Measurements from ENCODE around the gene VIL1.
A peak's percentile ranks its signal among the peaks of the same experiment; 100 is the strongest.

The VIL1 gene

DNA sequence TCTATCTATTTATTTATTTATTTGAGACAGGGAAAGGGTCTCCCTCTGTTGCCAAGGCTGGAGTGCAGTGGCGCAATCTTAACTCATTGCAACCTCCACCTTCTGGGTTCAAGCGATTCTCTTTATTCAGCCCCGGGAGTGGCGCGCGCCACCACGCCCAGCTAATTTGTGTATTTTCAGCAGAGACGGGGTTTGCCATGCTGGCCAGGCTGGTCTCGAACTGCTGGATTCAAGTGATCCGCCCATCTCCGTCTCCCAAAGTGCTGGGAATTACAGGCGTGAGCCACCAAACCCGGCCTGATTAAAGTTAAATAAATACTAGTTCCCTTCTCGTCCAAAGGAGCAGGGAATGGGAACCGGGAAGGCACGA lies 23.5 kb upstream of the VIL1 start:
- no peak for DNase-seq

DNA sequence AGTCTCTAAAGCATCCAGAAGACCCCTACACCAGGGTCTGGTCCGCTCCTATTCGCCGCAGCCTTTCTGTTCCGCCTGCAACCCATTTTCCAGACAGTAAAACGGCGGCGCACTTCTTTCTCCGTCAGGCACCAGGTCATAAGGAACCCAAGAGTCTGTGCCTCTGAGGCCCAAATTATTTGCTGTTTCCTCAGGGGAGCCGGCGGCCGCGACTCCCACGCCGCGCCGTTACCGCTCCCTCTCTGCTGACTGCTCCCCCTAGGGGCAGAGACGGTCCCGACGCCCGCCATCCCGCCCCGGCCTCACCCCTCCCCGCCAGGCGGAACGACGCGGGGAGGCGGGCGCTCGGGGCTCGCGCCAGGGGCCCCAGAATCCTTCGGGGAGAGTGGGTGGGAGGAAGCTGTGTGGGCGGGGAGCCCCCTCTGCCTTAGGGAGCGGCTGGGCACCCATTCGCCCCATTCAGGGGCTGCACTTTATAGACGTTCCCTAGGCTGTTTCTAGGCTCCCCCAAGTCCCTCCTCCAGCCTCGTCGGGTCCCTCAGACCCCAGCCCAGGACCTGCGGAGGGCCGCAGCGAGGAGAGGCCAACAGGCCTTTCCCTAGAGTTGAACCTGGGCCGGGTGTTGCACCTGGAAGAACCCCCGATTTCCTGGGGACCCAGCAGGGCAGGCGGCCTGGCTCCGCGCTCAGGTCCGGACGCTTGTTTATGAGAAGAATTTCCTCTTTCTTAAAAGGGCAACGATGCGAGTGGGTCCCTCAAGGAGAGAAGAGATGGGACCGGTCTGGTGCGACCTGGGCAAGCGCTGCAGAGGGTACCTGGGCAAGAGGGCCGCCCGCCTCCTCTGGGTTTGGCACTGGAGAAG lies 22.9 kb upstream of the VIL1 start:
- DNase-seq = peak; percentile 96

DNA sequence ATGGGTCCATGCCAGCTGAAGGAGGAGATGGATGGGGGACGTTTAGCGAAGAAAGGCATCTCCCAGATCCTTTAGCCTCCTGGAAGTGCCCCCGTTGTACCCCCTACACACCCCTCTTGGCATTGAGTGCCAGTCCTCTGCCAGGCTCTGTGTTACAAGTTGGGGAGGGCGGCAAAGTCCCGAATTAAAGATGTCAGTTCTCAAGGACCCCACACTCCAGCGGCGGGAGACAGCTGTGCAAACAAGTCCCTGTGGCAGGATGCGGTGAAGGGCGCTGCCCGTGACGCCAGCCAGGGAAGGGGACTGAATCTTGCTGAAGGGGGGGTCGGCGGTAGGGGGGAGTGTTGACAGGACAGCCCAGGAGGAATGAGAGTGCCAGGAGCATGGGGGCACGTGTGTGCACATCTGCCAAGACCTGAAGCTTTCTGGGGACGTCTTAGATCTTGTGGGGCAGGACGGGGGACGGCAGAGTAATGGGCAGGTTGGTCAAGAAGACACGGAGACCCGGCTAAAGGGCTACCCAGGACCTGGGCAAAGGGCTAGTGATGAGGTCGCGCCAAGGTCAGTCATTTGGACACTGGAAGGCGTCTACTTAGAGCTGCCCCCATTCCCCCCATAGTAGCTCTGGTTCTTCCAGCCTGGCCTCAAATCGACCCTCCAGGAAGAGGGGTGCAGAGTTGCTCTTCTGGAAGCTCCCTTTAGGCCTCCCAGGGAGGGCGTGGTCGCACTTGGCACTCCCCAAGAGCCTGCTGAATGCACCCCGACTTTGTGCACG lies 22.0 kb upstream of the VIL1 start:
- DNase-seq = peak; percentile 39

GRCh38 chr2:218397463-218397819 lies 21.5 kb upstream of the VIL1 start:
- DNase-seq = no peak

DNA sequence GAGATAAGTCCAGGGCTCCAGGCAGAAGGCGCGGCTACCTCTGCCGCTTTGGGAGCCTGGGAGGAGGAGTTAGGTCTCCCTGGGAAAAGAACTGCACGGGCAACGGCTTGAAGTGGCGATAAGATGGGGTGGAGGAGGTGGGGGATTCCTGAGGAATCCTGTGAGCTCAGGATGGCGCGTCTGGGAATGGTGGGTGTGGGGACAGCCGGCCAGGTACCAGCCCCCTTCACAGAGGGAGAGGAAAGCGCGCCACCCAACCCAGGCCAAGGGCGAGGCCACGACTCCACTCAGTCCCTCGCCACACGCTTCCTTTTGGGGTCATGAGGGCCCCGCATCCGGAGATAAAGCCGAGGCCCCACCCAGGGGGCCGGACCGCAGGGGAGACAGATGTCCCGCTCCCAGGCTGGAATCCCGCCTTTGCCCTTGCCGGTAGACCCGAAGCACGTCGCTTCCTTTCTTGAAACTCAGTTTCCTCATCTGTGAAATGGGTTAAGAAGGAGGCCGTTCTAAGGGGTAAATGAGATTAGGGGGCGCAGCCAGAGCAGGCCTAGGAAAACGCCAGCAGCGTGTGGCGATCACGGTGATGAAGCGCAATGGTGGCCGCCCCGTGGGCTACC lies 21.0 kb upstream of the VIL1 start:
- peak; percentile 44 for DNase-seq

- DNase-seq = peak; percentile 82
These were observed 20.2 kb upstream of the VIL1 start for GRCh38 chr2:218398437-218399390.

DNA sequence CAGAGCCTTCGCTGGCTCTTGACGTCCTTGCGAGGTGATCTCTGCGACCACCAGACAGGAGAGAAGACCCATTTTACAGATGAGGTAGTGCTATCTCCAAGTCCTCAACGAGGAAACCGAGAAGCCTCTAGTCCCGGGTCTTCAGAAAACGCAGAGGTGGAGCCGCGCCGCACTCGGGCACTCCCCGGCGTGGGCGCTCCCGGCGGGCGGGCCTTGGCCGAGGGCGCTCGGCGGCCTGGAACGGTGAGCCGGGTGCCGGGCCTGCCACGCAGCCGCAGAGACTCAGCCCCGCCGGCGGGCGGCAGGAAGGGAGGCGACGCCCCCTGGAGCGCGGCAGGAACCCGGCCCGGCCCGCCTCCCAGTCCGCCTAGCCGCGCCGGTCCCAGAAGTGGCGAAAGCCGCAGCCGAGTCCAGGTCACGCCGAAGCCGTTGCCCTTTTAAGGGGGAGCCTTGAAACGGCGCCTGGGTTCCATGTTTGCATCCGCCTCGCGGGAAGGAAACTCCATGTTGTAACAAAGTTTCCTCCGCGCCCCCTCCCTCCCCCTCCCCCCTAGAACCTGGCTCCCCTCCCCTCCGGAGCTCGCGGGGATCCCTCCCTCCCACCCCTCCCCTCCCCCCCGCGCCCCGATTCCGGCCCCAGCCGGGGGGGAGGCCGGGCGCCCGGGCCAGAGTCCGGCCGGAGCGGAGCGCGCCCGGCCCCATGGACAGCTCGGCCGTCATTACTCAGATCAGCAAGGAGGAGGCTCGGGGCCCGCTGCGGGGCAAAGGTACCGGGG lies 19.3 kb upstream of the VIL1 start, which contains the start of gene CTDSP1:
Gene CTDSP1 (plus strand): TSS at position 478 of the 776 bp plus-strand sequence. CDS start 223 bp downstream, at position 701.
- peak; percentile 97 for DNase-seq

GRCh38 chr2:218400167-218400929 lies 18.6 kb upstream of the VIL1 start:
- DNase-seq = no peak

DNA sequence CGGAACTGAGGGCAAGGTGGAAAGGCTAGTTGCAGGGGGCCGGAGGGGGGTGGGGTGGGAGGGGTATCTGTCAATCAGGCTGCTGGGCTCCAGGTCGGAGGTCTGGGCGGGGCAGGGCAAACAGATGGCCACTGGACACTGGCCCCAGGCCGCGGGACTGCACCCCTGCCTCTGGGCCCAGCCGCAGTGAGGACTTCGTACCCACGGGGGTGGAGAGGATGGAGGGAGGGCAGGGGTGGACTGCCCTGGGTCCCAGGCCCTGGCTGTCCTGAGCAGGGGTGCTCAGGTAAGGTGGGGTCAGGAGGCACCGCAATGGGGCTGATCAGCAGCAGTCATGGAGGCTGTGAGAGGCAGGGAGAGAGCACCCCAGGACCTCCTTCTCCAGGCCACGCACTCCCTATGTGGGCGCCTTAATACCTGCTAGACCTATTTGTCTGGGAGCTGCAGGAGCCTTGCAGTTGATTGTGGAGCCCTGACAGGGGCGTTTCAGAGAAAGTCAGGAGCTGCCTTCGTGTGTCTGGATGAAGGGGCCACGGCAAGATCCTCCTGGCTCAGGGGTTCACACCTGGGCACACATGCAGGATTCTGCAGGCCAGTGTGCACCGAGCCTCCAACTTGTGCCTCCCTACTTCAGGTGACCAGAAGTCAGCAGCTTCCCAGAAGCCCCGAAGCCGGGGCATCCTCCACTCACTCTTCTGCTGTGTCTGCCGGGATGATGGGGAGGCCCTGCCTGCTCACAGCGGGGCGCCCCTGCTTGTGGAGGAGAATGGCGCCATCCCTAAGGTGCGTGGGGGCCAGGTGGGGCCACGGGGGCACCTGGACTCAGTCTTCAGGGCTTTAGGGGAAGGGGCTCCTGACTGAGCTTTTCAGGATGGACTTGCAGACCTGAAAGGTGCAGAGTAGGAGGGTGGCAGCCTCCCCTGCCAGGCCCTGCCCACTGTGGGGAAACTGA lies 17.7 kb upstream of the VIL1 start:
- no peak for DNase-seq

DNA sequence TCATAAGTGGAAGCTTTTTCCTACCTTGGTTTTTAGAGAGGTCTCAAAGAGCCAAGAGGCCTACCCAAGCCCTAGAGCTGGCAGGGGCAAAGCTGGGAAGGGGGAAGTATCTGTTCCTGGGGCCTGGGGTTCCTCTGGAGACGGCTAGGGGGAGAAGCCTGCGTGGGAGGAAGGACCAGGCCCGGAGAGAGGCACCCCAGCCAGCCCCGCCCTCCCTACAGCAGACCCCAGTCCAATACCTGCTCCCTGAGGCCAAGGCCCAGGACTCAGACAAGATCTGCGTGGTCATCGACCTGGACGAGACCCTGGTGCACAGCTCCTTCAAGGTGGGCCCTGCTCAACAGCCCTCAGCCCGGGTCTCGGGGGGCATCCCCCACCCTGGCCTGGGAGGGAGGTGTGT lies 17.0 kb upstream of the VIL1 start:
- no peak for DNase-seq

DNA sequence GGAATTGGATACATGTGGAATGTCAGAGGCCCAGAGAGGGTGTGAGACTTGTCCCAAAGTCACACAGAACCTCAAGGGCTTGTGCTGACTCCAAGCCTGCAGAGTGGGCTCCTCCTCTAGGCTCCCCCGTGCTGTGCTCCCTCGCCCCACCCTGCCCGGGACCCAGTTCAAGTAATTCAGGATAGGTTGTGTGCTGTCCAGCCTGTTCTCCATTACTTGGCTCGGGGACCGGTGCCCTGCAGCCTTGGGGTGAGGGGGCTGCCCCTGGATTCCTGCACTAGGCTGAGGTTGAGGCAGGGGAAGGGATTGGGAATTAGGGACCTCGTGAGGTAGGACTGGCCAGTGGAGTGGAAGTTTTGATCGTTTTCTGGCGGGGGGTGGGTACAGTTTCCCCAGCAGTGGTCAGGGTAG lies 16.4 kb upstream of the VIL1 start:
- DNase-seq = no peak

GRCh38 chr2:218402911-218403411 lies 16.0 kb upstream of the VIL1 start:
- DNase-seq = no peak

DNA sequence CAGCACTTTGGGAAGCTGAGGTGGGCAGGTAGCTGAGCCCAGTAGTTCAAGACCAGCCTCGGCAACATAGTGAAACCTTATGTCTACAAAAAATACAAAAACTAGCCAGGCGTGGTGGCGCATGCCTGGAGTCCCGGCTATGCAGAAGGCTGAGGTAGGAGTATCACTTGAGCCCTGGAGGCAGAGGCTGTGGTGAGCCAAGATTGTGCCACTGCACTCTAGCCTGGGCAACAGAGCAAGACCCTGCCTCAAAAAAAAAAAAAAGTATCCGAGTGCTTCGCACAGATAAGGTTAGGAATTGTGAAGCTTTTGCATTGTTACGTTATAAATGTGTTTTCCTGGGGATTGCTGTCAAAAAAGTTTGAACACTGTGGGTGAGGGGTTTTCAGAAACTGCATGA lies 15.1 kb upstream of the VIL1 start:
- DNase-seq = no peak

DNA sequence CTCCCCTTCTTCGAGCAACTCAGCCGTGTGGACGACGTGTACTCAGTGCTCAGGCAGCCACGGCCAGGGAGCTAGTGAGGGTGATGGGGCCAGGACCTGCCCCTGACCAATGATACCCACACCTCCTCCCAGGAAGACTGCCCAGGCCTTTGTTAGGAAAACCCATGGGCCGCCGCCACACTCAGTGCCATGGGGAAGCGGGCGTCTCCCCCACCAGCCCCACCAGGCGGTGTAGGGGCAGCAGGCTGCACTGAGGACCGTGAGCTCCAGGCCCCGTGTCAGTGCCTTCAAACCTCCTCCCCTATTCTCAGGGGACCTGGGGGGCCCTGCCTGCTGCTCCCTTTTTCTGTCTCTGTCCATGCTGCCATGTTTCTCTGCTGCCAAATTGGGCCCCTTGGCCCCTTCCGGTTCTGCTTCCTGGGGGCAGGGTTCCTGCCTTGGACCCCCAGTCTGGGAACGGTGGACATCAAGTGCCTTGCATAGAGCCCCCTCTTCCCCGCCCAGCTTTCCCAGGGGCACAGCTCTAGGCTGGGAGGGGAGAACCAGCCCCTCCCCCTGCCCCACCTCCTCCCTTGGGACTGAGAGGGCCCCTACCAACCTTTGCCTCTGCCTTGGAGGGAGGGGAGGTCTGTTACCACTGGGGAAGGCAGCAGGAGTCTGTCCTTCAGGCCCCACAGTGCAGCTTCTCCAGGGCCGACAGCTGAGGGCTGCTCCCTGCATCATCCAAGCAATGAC lies 14.4 kb upstream of the VIL1 start:
- no peak for DNase-seq

- no peak for DNase-seq
These were observed 13.7 kb upstream of the VIL1 start for GRCh38 chr2:218405086-218405745.

- no peak for DNase-seq
These were observed 13.1 kb upstream of the VIL1 start for GRCh38 chr2:218405746-218406208.

GRCh38 chr2:218406209-218406948 lies 12.5 kb upstream of the VIL1 start:
- DNase-seq = peak; percentile 98
